Neural progenitor cell (in vitro differentiated cells): ENCODE measurements around the gene FAM9C.

Experiments
- CTCF ChIP-seq: fragments of 200-600 bp; sonication (generic); IDR thresholded peaks from 2 replicates; pipeline ENCODE4 v1.5.1; 2017; ENCODE audit warnings: antibody characterized with exemption, mild to moderate bottlenecking
- EZH2phosphoT487 ChIP-seq: fragments of 200-600 bp; sonication (generic); IDR thresholded peaks from 2 replicates; pipeline ENCODE4 v1.6.1; 2017; ENCODE audit warnings: antibody characterized with exemption

GRCh38 chrX:13068651-13069050 is 24.2 kb upstream of the FAM9C start:
- no peak for TF ChIP-seq EZH2phosphoT487
- TF ChIP-seq CTCF: no peak
